HG03521 (cell line): Measurements from ENCODE around the gene S1PR5.
A peak's percentile ranks its signal among the peaks of the same experiment; 100 is the strongest.
"Not testable (repeated sequence)": the region's sequence is repeated elsewhere in the genome, so short reads cannot be mapped to it uniquely, and the experiment has no call there.

Source experiments
- ATAC-seq: cut with Tn5 transposase; IDR thresholded peaks from one replicate; pipeline ENCODE4 v1.9.1; 2021; ENCODE audit warnings: mild to moderate bottlenecking, moderate library complexity; ENCODE audit not compliant: unreplicated experiment

Gene S1PR5

GRCh38 chr19:10517361-10517759 is at the start of gene S1PR5:
Gene S1PR5, minus strand, starts transcription at chr19:10517447. Its CDS starts 2,436 bp downstream, at chr19:10515011.
- ATAC-seq, result no peak

- ATAC-seq, result no peak
These were observed 49.6 kb upstream of the S1PR5 start for GRCh38 chr19:10566658-10567410.

- ATAC-seq, result no peak
These were observed 49.1 kb upstream of the S1PR5 start for GRCh38 chr19:10566408-10566657.

- peak; percentile 45 for ATAC-seq
These were observed 48.5 kb upstream of the S1PR5 start, which contains the start of gene KRI1 for GRCh38 chr19:10565567-10566407. Gene KRI1, minus strand, starts transcription at chr19:10566010. Its CDS starts 11 bp downstream, at chr19:10565999.

GRCh38 chr19:10565028-10565566 is 47.9 kb upstream of the S1PR5 start:
- ATAC-seq, result no peak

GRCh38 chr19:10562609-10563008 is 45.4 kb upstream of the S1PR5 start:
- ATAC-seq, result no peak

GRCh38 chr19:10560154-10560553 is 42.9 kb upstream of the S1PR5 start:
- ATAC-seq, result no peak

GRCh38 chr19:10557603-10558197 is 40.5 kb upstream of the S1PR5 start:
- ATAC-seq, result no peak

GRCh38 chr19:10555610-10555973 is 38.3 kb upstream of the S1PR5 start:
- no peak for ATAC-seq

GRCh38 chr19:10554760-10555609 is 37.7 kb upstream of the S1PR5 start:
- ATAC-seq, result no peak

GRCh38 chr19:10553943-10554381 is 36.7 kb upstream of the S1PR5 start:
- ATAC-seq, result peak; percentile 72

- ATAC-seq, result no peak
These were observed 35.9 kb upstream of the S1PR5 start for GRCh38 chr19:10553087-10553667.

- no peak for ATAC-seq
These were observed 35.3 kb upstream of the S1PR5 start for GRCh38 chr19:10552510-10553053.

GRCh38 chr19:10551698-10552301 is 34.6 kb upstream of the S1PR5 start:
- ATAC-seq, result no peak

GRCh38 chr19:10551006-10551405 is 33.8 kb upstream of the S1PR5 start:
- not testable (repeated sequence) for ATAC-seq

GRCh38 chr19:10550336-10550735 is 33.1 kb upstream of the S1PR5 start:
- ATAC-seq, result no peak

GRCh38 chr19:10549733-10550132 is 32.5 kb upstream of the S1PR5 start:
- ATAC-seq, result no peak

- no peak for ATAC-seq
These were observed 31.6 kb upstream of the S1PR5 start for GRCh38 chr19:10548746-10549276.

GRCh38 chr19:10546817-10547216 is 29.6 kb upstream of the S1PR5 start:
- ATAC-seq, result no peak
